ENCODE measurements around the gene OR6S1.
"Not testable (repeated sequence)": the region's sequence is repeated elsewhere in the genome, so short reads cannot be mapped to it uniquely, and the experiment has no call there.

- TF ChIP-seq CTCF, POLR2AphosphoS5 (IDR thresholded peaks at IDR 0.05): not testable (repeated sequence)
Measured at GRCh38 chr14:20619688-20620087, 21.8 kb downstream of the OR6S1 start.
